Measurements from ENCODE around the gene AK8.

AK8 gene

DNA sequence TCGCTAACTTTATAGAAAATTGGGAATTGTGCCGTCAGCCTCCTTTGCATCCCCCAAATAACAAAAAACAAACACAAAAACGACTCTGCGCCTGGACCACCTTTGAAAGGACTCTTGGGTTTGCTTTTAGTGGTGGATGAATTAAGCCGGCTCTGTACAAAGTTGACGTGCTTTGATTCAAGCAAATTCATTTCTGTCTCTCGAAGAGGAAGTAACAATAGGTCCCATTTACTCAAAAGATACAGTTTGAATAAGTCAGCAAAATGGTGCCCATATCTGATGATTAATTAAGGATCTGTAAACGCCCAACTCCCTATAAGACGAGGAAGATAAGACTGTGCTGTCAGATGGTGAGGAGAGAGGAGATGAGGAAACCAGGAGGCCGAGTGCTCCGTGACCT is 67.8 kb downstream of the AK8 start:
- H2BK120ac ChIP-seq (ENCODE audit: low read depth, low read length), result no peak overlapping the region
- H3K4me2 ChIP-seq (ENCODE audit: insufficient read depth, low read length, poor library complexity, severe bottlenecking), result no peak overlapping the region
- H3K4ac ChIP-seq (ENCODE audit: low read length), result no peak overlapping the region
- no peak overlapping the region for H3K4me3 ChIP-seq (ENCODE audit: low read length in 2 of 2)
- peaks cover 4 to 12% of the 10 kb centered on the region in 2 donors for H3K4me1 ChIP-seq (ENCODE audit: control insufficient read depth in 2 of 2, insufficient read depth in 1 of 2, low read depth in 1 of 2, low read length in 2 of 2)
- no peak overlapping the region for H2AK5ac ChIP-seq (ENCODE audit: low read depth, low read length)
- H2BK15ac ChIP-seq (ENCODE audit: low read length), result no peak overlapping the region
- no peaks in the 10 kb centered on the region for H3K79me1 ChIP-seq (ENCODE audit: low read depth, low read length)
- H3K27me3 ChIP-seq (ENCODE audit: control insufficient read depth in 3 of 3, insufficient read depth in 3 of 3, low read depth in 1 of 3, low read length in 3 of 3), result no peaks in the 10 kb centered on the region
- no peak overlapping the region for H3K14ac ChIP-seq (ENCODE audit: low read length)
- no peaks in the 10 kb centered on the region for H3K9me3 ChIP-seq (replicated peaks in 1 of 2; ENCODE audit: control insufficient read depth in 2 of 2, insufficient read depth in 1 of 2, low read depth in 1 of 2, low read length in 2 of 2)
- H4K91ac ChIP-seq (ENCODE audit: low read depth, low read length, poor library complexity), result no peak overlapping the region
- H2AFZ ChIP-seq (ENCODE audit: low read length), result no peak overlapping the region
- H3K18ac ChIP-seq (ENCODE audit: low read length), result no peak overlapping the region
- no peak overlapping the region for H4K8ac ChIP-seq (ENCODE audit: low read depth, low read length)
- no peak for DNase-seq (ENCODE audit: low spot score)
- H3K9ac ChIP-seq (ENCODE audit: low read depth, low read length, poor library complexity), result no peak overlapping the region
- no peak overlapping the region for H2BK12ac ChIP-seq (ENCODE audit: low read length)
- no peak overlapping the region for H2BK5ac ChIP-seq (ENCODE audit: low read length)
- WGBS, 2 donors (ENCODE audit: extremely low coverage in 2 of 2, insufficient read length in 2 of 2, insufficient replicate concordance in 1 of 2), result no CpG with 5 or more reads among the region's 11 CpGs
- no peaks in the 10 kb centered on the region for H3K36me3 ChIP-seq (replicated peaks in 1 of 2; ENCODE audit: control insufficient read depth in 2 of 2, insufficient read depth in 2 of 2, low read length in 2 of 2)
- H3K23ac ChIP-seq (ENCODE audit: low read depth, low read length, poor library complexity), result no peak overlapping the region
- H3K27ac ChIP-seq (replicated peaks; ENCODE audit: low read length), result no peak overlapping the region

DNA sequence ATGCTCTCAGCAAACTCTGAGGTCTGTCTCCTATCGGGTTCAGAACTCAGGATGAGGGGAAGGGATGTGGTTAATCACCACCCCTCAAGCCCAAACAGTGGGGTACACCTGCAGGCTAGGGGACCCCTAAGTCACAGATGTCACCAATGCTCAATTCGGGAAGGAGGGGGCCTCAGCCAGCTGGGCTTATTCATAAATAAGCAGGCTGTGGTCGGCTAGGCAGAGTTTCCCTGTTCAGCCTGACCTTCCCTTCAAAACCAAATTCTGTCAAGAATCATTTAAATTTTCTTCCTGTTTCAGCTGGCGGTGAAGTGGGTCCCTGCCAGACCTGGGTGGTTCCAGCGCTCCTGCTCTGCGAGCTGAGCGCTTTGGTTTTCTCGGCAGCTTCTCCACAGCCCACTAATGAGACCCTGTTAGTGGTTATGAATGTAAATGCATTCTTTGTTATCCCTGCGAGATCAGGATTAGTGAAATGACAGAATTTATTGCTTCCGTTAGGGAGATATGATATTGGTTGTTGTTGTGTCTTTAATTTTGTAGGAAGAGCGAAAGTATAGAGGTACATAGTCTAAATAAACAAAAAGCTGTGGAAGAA is 68.3 kb downstream of the AK8 start:
- Histone ChIP-seq H2BK15ac (ENCODE audit: low read length) (no peak overlapping the region), H3K18ac (ENCODE audit: low read length) (no peak overlapping the region), H3K36me3 (replicated peaks in 1 of 2; ENCODE audit: control insufficient read depth in 2 of 2, insufficient read depth in 2 of 2, low read length in 2 of 2) (no peaks in the 10 kb centered on the region), H4K8ac (ENCODE audit: low read depth, low read length) (no peak overlapping the region), H3K23ac (ENCODE audit: low read depth, low read length, poor library complexity) (no peak overlapping the region), H3K27ac (replicated peaks; ENCODE audit: low read length) (no peak overlapping the region), H3K4me2 (ENCODE audit: insufficient read depth, low read length, poor library complexity, severe bottlenecking) (no peak overlapping the region), H2BK5ac (ENCODE audit: low read length) (no peak overlapping the region), H2AK5ac (ENCODE audit: low read depth, low read length) (peak overlapping the region; percentile 13), H2AFZ (ENCODE audit: low read length) (no peak overlapping the region), H3K14ac (ENCODE audit: low read length) (no peak overlapping the region), H3K27me3 (ENCODE audit: control insufficient read depth in 3 of 3, insufficient read depth in 3 of 3, low read depth in 1 of 3, low read length in 3 of 3) (no peaks in the 10 kb centered on the region), H3K4ac (ENCODE audit: low read length) (no peak overlapping the region), H2BK120ac (ENCODE audit: low read depth, low read length) (no peak overlapping the region), H3K9ac (ENCODE audit: low read depth, low read length, poor library complexity) (peak overlapping the region; percentile 8), H3K79me1 (ENCODE audit: low read depth, low read length) (no peaks in the 10 kb centered on the region), H3K9me3 (replicated peaks in 1 of 2; ENCODE audit: control insufficient read depth in 2 of 2, insufficient read depth in 1 of 2, low read depth in 1 of 2, low read length in 2 of 2) (no peaks in the 10 kb centered on the region), H3K4me3 (ENCODE audit: low read length in 2 of 2) (no peak overlapping the region), H2BK12ac (ENCODE audit: low read length) (no peak overlapping the region), H3K4me1 (ENCODE audit: control insufficient read depth in 2 of 2, insufficient read depth in 1 of 2, low read depth in 1 of 2, low read length in 2 of 2) (peaks cover 3 to 17% of the 10 kb centered on the region in 2 donors), H4K91ac (ENCODE audit: low read depth, low read length, poor library complexity) (no peak overlapping the region)
- DNase-seq (ENCODE audit: low spot score), result no peak
- WGBS, 2 donors (ENCODE audit: extremely low coverage in 2 of 2, insufficient read length in 2 of 2, insufficient replicate concordance in 1 of 2), result 100% methylated on average over 2 of the region's 11 CpGs; no CpG with 5 or more reads in 1 of the 2 donors

DNA sequence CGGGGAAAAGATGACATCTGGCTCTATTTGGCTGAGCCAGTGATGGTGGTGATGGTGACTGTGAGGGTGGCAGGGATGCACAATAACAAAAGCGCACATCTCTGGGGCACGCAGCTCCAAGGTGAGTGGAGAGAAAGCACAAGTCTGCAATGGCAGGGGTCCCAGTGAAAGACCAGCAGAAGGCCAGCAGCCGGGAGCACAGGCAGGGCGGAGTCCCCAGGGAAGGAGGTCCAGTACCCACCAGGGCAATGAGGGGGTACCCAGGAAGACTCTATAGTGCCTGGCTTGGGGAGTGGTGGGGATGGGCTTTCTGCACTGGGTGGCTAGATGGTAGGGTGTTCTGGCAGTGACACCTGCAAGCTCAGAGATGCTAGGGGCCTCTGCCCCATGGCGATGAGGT is 69.4 kb downstream of the AK8 start:
- Histone ChIP-seq H4K91ac (ENCODE audit: low read depth, low read length, poor library complexity) (no peak overlapping the region), H3K79me1 (ENCODE audit: low read depth, low read length) (no peaks in the 10 kb centered on the region), H2BK5ac (ENCODE audit: low read length) (no peak overlapping the region), H3K23ac (ENCODE audit: low read depth, low read length, poor library complexity) (no peak overlapping the region), H3K4me3 (ENCODE audit: low read length in 2 of 2) (no peak overlapping the region), H4K8ac (ENCODE audit: low read depth, low read length) (no peak overlapping the region), H3K9me3 (replicated peaks in 1 of 2; ENCODE audit: control insufficient read depth in 2 of 2, insufficient read depth in 1 of 2, low read depth in 1 of 2, low read length in 2 of 2) (no peaks in the 10 kb centered on the region), H3K27ac (replicated peaks; ENCODE audit: low read length) (no peak overlapping the region), H2AFZ (ENCODE audit: low read length) (no peak overlapping the region), H3K36me3 (replicated peaks in 1 of 2; ENCODE audit: control insufficient read depth in 2 of 2, insufficient read depth in 2 of 2, low read length in 2 of 2) (no peaks in the 10 kb centered on the region), H3K9ac (ENCODE audit: low read depth, low read length, poor library complexity) (no peak overlapping the region), H3K18ac (ENCODE audit: low read length) (no peak overlapping the region), H2AK5ac (ENCODE audit: low read depth, low read length) (no peak overlapping the region), H3K14ac (ENCODE audit: low read length) (no peak overlapping the region), H3K4me1 (ENCODE audit: control insufficient read depth in 2 of 2, insufficient read depth in 1 of 2, low read depth in 1 of 2, low read length in 2 of 2) (peaks cover 7 to 22% of the 10 kb centered on the region in 2 donors), H2BK12ac (ENCODE audit: low read length) (no peak overlapping the region), H2BK120ac (ENCODE audit: low read depth, low read length) (no peak overlapping the region), H2BK15ac (ENCODE audit: low read length) (no peak overlapping the region), H3K27me3 (ENCODE audit: control insufficient read depth in 3 of 3, insufficient read depth in 3 of 3, low read depth in 1 of 3, low read length in 3 of 3) (no peaks in the 10 kb centered on the region), H3K4ac (ENCODE audit: low read length) (no peak overlapping the region), H3K4me2 (ENCODE audit: insufficient read depth, low read length, poor library complexity, severe bottlenecking) (no peak overlapping the region)
- WGBS, 2 donors (ENCODE audit: extremely low coverage in 2 of 2, insufficient read length in 2 of 2, insufficient replicate concordance in 1 of 2), result no CpG with 5 or more reads among the region's 6 CpGs
- no peak for DNase-seq (ENCODE audit: low spot score)

- no peak overlapping the region for H2BK15ac ChIP-seq (ENCODE audit: low read length)
- no peak overlapping the region for H3K14ac ChIP-seq (ENCODE audit: low read length)
- H2AK5ac ChIP-seq (ENCODE audit: low read depth, low read length), result no peak overlapping the region
- no peak overlapping the region for H3K4ac ChIP-seq (ENCODE audit: low read length)
- H3K36me3 ChIP-seq (replicated peaks in 1 of 2; ENCODE audit: control insufficient read depth in 2 of 2, insufficient read depth in 2 of 2, low read length in 2 of 2), result no peaks in the 10 kb centered on the region
- WGBS, 2 donors (ENCODE audit: extremely low coverage in 2 of 2, insufficient read length in 2 of 2, insufficient replicate concordance in 1 of 2), result no CpG with 5 or more reads among the region's 13 CpGs
- no peaks in the 10 kb centered on the region for H3K79me1 ChIP-seq (ENCODE audit: low read depth, low read length)
- peaks cover 0 to 1% (median 0%) of the 10 kb centered on the region in 3 experiments for H3K27me3 ChIP-seq (ENCODE audit: control insufficient read depth in 3 of 3, insufficient read depth in 3 of 3, low read depth in 1 of 3, low read length in 3 of 3)
- no peak for DNase-seq (ENCODE audit: low spot score)
- no peak overlapping the region for H3K27ac ChIP-seq (replicated peaks; ENCODE audit: low read length)
- no peak overlapping the region for H3K4me3 ChIP-seq (ENCODE audit: low read length in 2 of 2)
- H3K9ac ChIP-seq (ENCODE audit: low read depth, low read length, poor library complexity), result no peak overlapping the region
- H3K4me1 ChIP-seq (ENCODE audit: control insufficient read depth in 2 of 2, insufficient read depth in 1 of 2, low read depth in 1 of 2, low read length in 2 of 2), result peaks cover 7 to 22% of the 10 kb centered on the region in 2 donors
- no peak overlapping the region for H2BK5ac ChIP-seq (ENCODE audit: low read length)
- H3K18ac ChIP-seq (ENCODE audit: low read length), result no peak overlapping the region
- H2BK120ac ChIP-seq (ENCODE audit: low read depth, low read length), result no peak overlapping the region
- H4K8ac ChIP-seq (ENCODE audit: low read depth, low read length), result no peak overlapping the region
- no peak overlapping the region for H4K91ac ChIP-seq (ENCODE audit: low read depth, low read length, poor library complexity)
- H3K23ac ChIP-seq (ENCODE audit: low read depth, low read length, poor library complexity), result no peak overlapping the region
- no peak overlapping the region for H2BK12ac ChIP-seq (ENCODE audit: low read length)
- no peaks in the 10 kb centered on the region for H3K9me3 ChIP-seq (replicated peaks in 1 of 2; ENCODE audit: control insufficient read depth in 2 of 2, insufficient read depth in 1 of 2, low read depth in 1 of 2, low read length in 2 of 2)
- H3K4me2 ChIP-seq (ENCODE audit: insufficient read depth, low read length, poor library complexity, severe bottlenecking), result no peak overlapping the region
- no peak overlapping the region for H2AFZ ChIP-seq (ENCODE audit: low read length)
Measured at GRCh38 chr9:132806723-132807421, 71.2 kb downstream of the AK8 start.

All from neuronal stem cell (in vitro differentiated cells).